ENCODE results near the gene F12. TPM values are rescaled to one million over a fixed set of nuclear protein-coding genes. Genes with fewer than 3 reads are reported as not detected.

The F12 gene
- total and polyA plus RNA-seq, 2 of the 8 experiments (the other 6 are each of a cell fraction or from before 2014, with no cell fraction given): 6.5 to 7.8 TPM

GRCh38 chr5:177447611-177448243, 38.4 kb upstream of the F12 start (continued):
- TF ChIP-seq TAF7 (optimal IDR thresholded peaks at IDR 0.05; ENCODE audit: borderline replicate concordance, low read depth, low read length) (no peak), SP1 (IDR thresholded peaks at IDR 0.05; ENCODE audit: low read depth, low read length) (no peak), TAF1 (IDR thresholded peaks at IDR 0.05; ENCODE audit: low read depth, low read length) (peak; percentile 47; the same call in 1 of the 2 replicates), KDM4A (IDR thresholded peaks at IDR 0.05; ENCODE audit: low read depth, low read length, severe bottlenecking) (peak; percentile 16), CHD7 (IDR thresholded peaks at IDR 0.05; ENCODE audit: insufficient replicate concordance, low read length) (no peak), RAD21 (IDR thresholded peaks at IDR 0.05 in 1 of 2, conservative IDR thresholded peaks at IDR 0.05 in 1 of 2; ENCODE audit: low read depth in 2 of 2, low read length in 2 of 2) (no peak; a peak in 1 of 4 replicates)
- TF ChIP-seq, protein P1, sequence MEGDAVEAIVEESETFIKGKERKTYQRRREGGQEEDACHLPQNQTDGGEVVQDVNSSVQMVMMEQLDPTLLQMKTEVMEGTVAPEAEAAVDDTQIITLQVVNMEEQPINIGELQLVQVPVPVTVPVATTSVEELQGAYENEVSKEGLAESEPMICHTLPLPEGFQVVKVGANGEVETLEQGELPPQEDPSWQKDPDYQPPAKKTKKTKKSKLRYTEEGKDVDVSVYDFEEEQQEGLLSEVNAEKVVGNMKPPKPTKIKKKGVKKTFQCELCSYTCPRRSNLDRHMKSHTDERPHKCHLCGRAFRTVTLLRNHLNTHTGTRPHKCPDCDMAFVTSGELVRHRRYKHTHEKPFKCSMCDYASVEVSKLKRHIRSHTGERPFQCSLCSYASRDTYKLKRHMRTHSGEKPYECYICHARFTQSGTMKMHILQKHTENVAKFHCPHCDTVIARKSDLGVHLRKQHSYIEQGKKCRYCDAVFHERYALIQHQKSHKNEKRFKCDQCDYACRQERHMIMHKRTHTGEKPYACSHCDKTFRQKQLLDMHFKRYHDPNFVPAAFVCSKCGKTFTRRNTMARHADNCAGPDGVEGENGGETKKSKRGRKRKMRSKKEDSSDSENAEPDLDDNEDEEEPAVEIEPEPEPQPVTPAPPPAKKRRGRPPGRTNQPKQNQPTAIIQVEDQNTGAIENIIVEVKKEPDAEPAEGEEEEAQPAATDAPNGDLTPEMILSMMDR (IDR thresholded peaks at IDR 0.05; ENCODE audit: control extremely low read depth in 1 of 3, insufficient read depth in 1 of 3, low read depth in 1 of 3, low read length in 3 of 3): peak in 1 of 3 experiments; percentile 24; a peak in 2 of 4 replicates
